Activated CD8-positive, alpha-beta T cell treated with anti-CD3 and anti-CD28 coated beads for 36 hours (primary cell): ENCODE results near the gene RIOK1. TPM values are rescaled to one million over a fixed set of nuclear protein-coding genes. Genes with fewer than 3 reads are reported as not detected.
A peak's percentile ranks its signal among the peaks of the same experiment; 100 is the strongest.
"Not testable (repeated sequence)": the region's sequence is repeated elsewhere in the genome, so short reads cannot be mapped to it uniquely, and the experiment has no call there.

ENCODE experiments used
- ATAC-seq: fragments of 200-7000 bp; cut with Tn5 transposase; one replicate; pipeline ENCODE4 v1.10.0; 2021; ENCODE audit warnings: mild to moderate bottlenecking, moderate library complexity
- CTCF ChIA-PET: fragments of 350-600 bp; sonication (Branson Sonifier 250); formaldehyde crosslinking; loops from one replicate; lab custom pipeline; 2021; ENCODE audit warnings: antibody characterized with exemption; lab: Charles Lee
- POLR2A ChIA-PET: fragments of 350-600 bp; sonication (Branson Sonifier 250); formaldehyde crosslinking; loops from one replicate; lab custom pipeline; 2021; ENCODE audit warnings: antibody characterized with exemption; lab: Charles Lee
- DNase-seq: peaks from one replicate; pipeline ENCODE4 v3.0.0-alpha.2; 2020
- H3K27ac Mint-ChIP-seq: one replicate; pipeline ENCODE4 v1.8.0; 2021; ENCODE audit warnings: mild to moderate bottlenecking, mixed read lengths
- H3K27me3 Mint-ChIP-seq: one replicate; pipeline ENCODE4 v1.8.0; 2021; ENCODE audit warnings: mixed read lengths
- H3K36me3 Mint-ChIP-seq: one replicate; pipeline ENCODE4 v1.8.0; 2021; ENCODE audit warnings: low read depth, mixed read lengths
- H3K4me1 Mint-ChIP-seq: one replicate; pipeline ENCODE4 v1.8.0; 2021; ENCODE audit warnings: low read depth, mixed read lengths
- H3K4me3 Mint-ChIP-seq: one replicate; pipeline ENCODE4 v1.8.0; 2021; ENCODE audit warnings: mild to moderate bottlenecking, moderate library complexity, mixed read lengths
- H3K9me3 Mint-ChIP-seq: one replicate; pipeline ENCODE4 v1.8.0; 2021; ENCODE audit warnings: mixed read lengths
- CTCF ChIP-seq: fragments of 200-600 bp; IDR thresholded peaks from one replicate; pipeline ENCODE4 v1.8.0; 2022; ENCODE audit warnings: antibody characterized with exemption, mild to moderate bottlenecking
- intact Hi-C: fragments of 100-400 bp; cut with micrococcal nuclease; formaldehyde crosslinking; loops from one replicate; pipeline ENCODE4 v1.10.0; 2022
- total RNA-seq, 2 experiments: library from RNA; stranded (reverse); gene quantifications; one replicate each; pipeline ENCODE4 v1.2.3, GENCODE V29; 2021

Gene RIOK1
- total RNA-seq: 10 to 100 TPM; 46.8 to 50.0 TPM

GRCh38 chr6:7389451-7390225 is at the start of gene RIOK1, which contains the start of gene CAGE1:
RIOK1 (plus strand) TSS chr6:7389808; CDS start chr6:7390003, 195 bp downstream.
CAGE1 (minus strand) TSS chr6:7389742; CDS start chr6:7387173, 2,569 bp downstream.
- peaks cover 36% of the 10 kb centered on the region for H3K36me3 Mint-ChIP-seq
- H3K4me1 Mint-ChIP-seq: peaks cover 40% of the 10 kb centered on the region
- ChIA-PET POLR2A (interaction anchor here (0.6 to 4.0 kb wide), 12 partner anchors 11 to 523 kb away, joined by 3 to 22 read pairs (median 4); partner anchors contain the start of gene SSR1), CTCF (interaction anchor here (0.6 to 2.5 kb wide), 6 partner anchors 76 to 227 kb away, joined by 3 to 10 read pairs (median 3); partner anchors contain the start of gene SSR1)
- H3K9me3 Mint-ChIP-seq: no peaks in the 10 kb centered on the region
- DNase-seq (peak; percentile 97), ATAC-seq (peak; percentile 96)
- intact Hi-C loops: loop anchor here (10.0 kb wide), 1 partner anchor 75 kb away; the partner anchor contains the start of gene SSR1
- peak within 1 kb of the TSS; percentile 89 for H3K4me3 Mint-ChIP-seq
- no peak for TF ChIP-seq CTCF
- peak within 1 kb of the TSS; percentile 98 for H3K27ac Mint-ChIP-seq
- H3K27me3 Mint-ChIP-seq: no peaks in the 10 kb centered on the region

GRCh38 chr6:7341271-7341670 is 48.3 kb upstream of the RIOK1 start:
- CTCF ChIA-PET: interaction anchor here (0.9 to 1.4 kb wide), 3 partner anchors 10 to 64 kb away, joined by 3 to 5 read pairs (median 3); no protein-coding TSS in a partner anchor

GRCh38 chr6:7341989-7342742 is 47.4 kb upstream of the RIOK1 start:
- intact Hi-C loops: no loop called here
- H3K27me3 Mint-ChIP-seq: peaks cover 2% of the 10 kb centered on the region
- peaks cover 6% of the 10 kb centered on the region for H3K4me1 Mint-ChIP-seq
- CTCF ChIA-PET: interaction anchor here (0.9 kb wide), 1 partner anchor 46 kb away, joined by 3 read pairs; no protein-coding TSS in a partner anchor
- no peak for TF ChIP-seq CTCF
- H3K9me3 Mint-ChIP-seq: no peaks in the 10 kb centered on the region
- POLR2A ChIA-PET: interaction anchor here (1.2 kb wide), 1 partner anchor 18 kb away, joined by 4 read pairs; no protein-coding TSS in a partner anchor
- DNase-seq: peak; percentile 9
- no peak overlapping the region for H3K27ac Mint-ChIP-seq
- H3K4me3 Mint-ChIP-seq: no peak overlapping the region
- no peaks in the 10 kb centered on the region for H3K36me3 Mint-ChIP-seq
- ATAC-seq: peak; percentile 68

More at GRCh38 chr6:7341271-7341670, 48.3 kb upstream of the RIOK1 start:
- H3K27ac Mint-ChIP-seq: no peak overlapping the region
- H3K9me3 Mint-ChIP-seq: no peaks in the 10 kb centered on the region
- no peak for TF ChIP-seq CTCF
- no peaks in the 10 kb centered on the region for H3K36me3 Mint-ChIP-seq
- ATAC-seq (no peak), DNase-seq (no peak)
- intact Hi-C loops: no loop called here
- peaks cover 6% of the 10 kb centered on the region for H3K4me1 Mint-ChIP-seq
- POLR2A ChIA-PET: interaction anchor here (0.6 to 1.2 kb wide), 2 partner anchors 17 to 25 kb away, joined by 4 read pairs; no protein-coding TSS in a partner anchor
- no peak overlapping the region for H3K4me3 Mint-ChIP-seq
- peaks cover 2% of the 10 kb centered on the region for H3K27me3 Mint-ChIP-seq

GRCh38 chr6:7343546-7344475 is 45.8 kb upstream of the RIOK1 start:
- CTCF ChIA-PET: no interaction called here
- POLR2A ChIA-PET: no interaction called here
- Mint-ChIP-seq H3K36me3 (no peaks in the 10 kb centered on the region), H3K27me3 (peaks cover 2% of the 10 kb centered on the region), H3K9me3 (no peaks in the 10 kb centered on the region), H3K27ac (no peak overlapping the region), H3K4me1 (peaks cover 6% of the 10 kb centered on the region), H3K4me3 (no peak overlapping the region)
- intact Hi-C loops: no loop called here
- DNase-seq: no peak
- no peak for ATAC-seq
- TF ChIP-seq CTCF: no peak

GRCh38 chr6:7344773-7345450 is 44.7 kb upstream of the RIOK1 start:
- ChIA-PET CTCF (interaction anchor here (0.7 to 1.0 kb wide), 3 partner anchors 13 to 874 kb away, joined by 3 read pairs; no protein-coding TSS in a partner anchor), POLR2A (interaction anchor here (0.8 to 1.7 kb wide), 2 partner anchors 31 to 45 kb away, joined by 3 to 4 read pairs; partner anchors contain the start of genes CAGE1 and RIOK1)
- H3K36me3 Mint-ChIP-seq, H3K4me1 Mint-ChIP-seq, H3K9me3 Mint-ChIP-seq, intact Hi-C loops, H3K4me3 Mint-ChIP-seq, H3K27me3 Mint-ChIP-seq: not testable (repeated sequence)
- ATAC-seq (peak; percentile 17), DNase-seq (peak; percentile 8)
- peak overlapping the region; percentile 48 for H3K27ac Mint-ChIP-seq

GRCh38 chr6:7347551-7347997 is 42.0 kb upstream of the RIOK1 start:
- H3K27ac Mint-ChIP-seq, intact Hi-C loops, ATAC-seq, DNase-seq, CTCF ChIA-PET, H3K27me3 Mint-ChIP-seq, H3K36me3 Mint-ChIP-seq, H3K4me3 Mint-ChIP-seq, POLR2A ChIA-PET, H3K9me3 Mint-ChIP-seq, H3K4me1 Mint-ChIP-seq: not testable (repeated sequence)
